Central memory CD8-positive, alpha-beta T cell (primary cell): Measurements from ENCODE around the gene MROH2A.

Experiments
- ATAC-seq: fragments of 150-1000 bp; cut with Tn5 transposase; replicated peaks from 2 replicates; pipeline ENCODE4 v1.10.0; 2022; ENCODE audit warnings: mild to moderate bottlenecking, moderate FRiP score, moderate number of reproducible peaks; ENCODE audit not compliant: poor library complexity, severe bottlenecking; ENCODE audit errors: extremely low read depth
- DNase-seq, 2 donors: peaks; one replicate each; pipeline ENCODE4 v3.0.0; 2021; ENCODE audit warnings: low spot score in 2 of 2
- H3K27ac Mint-ChIP-seq: one replicate; pipeline ENCODE4 v1.8.0; 2022; ENCODE audit warnings: low read depth, mild to moderate bottlenecking, moderate library complexity, mixed read lengths
- H3K27me3 Mint-ChIP-seq: one replicate; pipeline ENCODE4 v1.8.0; 2022; ENCODE audit warnings: mixed read lengths
- H3K36me3 Mint-ChIP-seq: one replicate; pipeline ENCODE4 v1.8.0; 2022; ENCODE audit warnings: mild to moderate bottlenecking, moderate library complexity, mixed read lengths; ENCODE audit not compliant: insufficient read depth
- H3K4me1 Mint-ChIP-seq: one replicate; pipeline ENCODE4 v1.8.0; 2022; ENCODE audit warnings: mixed read lengths
- H3K4me3 Mint-ChIP-seq: one replicate; pipeline ENCODE4 v1.8.0; 2022; ENCODE audit warnings: mild to moderate bottlenecking, moderate library complexity, mixed read lengths
- H3K9me3 Mint-ChIP-seq: one replicate; pipeline ENCODE4 v1.8.0; 2022; ENCODE audit warnings: mixed read lengths

The MROH2A gene

GRCh38 chr2:233773854-233774253, 4.3 kb upstream of the MROH2A start:
- H3K27ac Mint-ChIP-seq, result no peak overlapping the region
- no peaks in the 10 kb centered on the region for H3K36me3 Mint-ChIP-seq
- no peak for DNase-seq
- H3K27me3 Mint-ChIP-seq, result peaks cover 77% of the 10 kb centered on the region
- no peak overlapping the region for H3K4me3 Mint-ChIP-seq
- H3K4me1 Mint-ChIP-seq, result no peaks in the 10 kb centered on the region
- H3K9me3 Mint-ChIP-seq, result peaks cover 4% of the 10 kb centered on the region
- ATAC-seq, result no peak

- peaks cover 77% of the 10 kb centered on the region for H3K27me3 Mint-ChIP-seq
- H3K36me3 Mint-ChIP-seq, result no peaks in the 10 kb centered on the region
- no peak overlapping the region for H3K4me3 Mint-ChIP-seq
- H3K27ac Mint-ChIP-seq, result no peak overlapping the region
- H3K9me3 Mint-ChIP-seq, result peaks cover 4% of the 10 kb centered on the region
- DNase-seq (no peak), ATAC-seq (no peak)
- no peaks in the 10 kb centered on the region for H3K4me1 Mint-ChIP-seq
Measured at GRCh38 chr2:233775414-233775813, 2.7 kb upstream of the MROH2A start.

GRCh38 chr2:233779722-233780121, 1.6 kb downstream of the MROH2A start:
- Mint-ChIP-seq H3K4me1 (no peaks in the 10 kb centered on the region), H3K27ac (no peak overlapping the region), H3K27me3 (peaks cover 93% of the 10 kb centered on the region), H3K36me3 (no peaks in the 10 kb centered on the region), H3K9me3 (peaks cover 4% of the 10 kb centered on the region), H3K4me3 (no peak overlapping the region)
- ATAC-seq (no peak), DNase-seq (no peak)

- ATAC-seq, result no peak
- Mint-ChIP-seq H3K4me3 (no peak overlapping the region), H3K27ac (no peak overlapping the region), H3K9me3 (peaks cover 4% of the 10 kb centered on the region), H3K27me3 (peaks cover 90% of the 10 kb centered on the region), H3K4me1 (no peaks in the 10 kb centered on the region), H3K36me3 (no peaks in the 10 kb centered on the region)
- no peak for DNase-seq
Measured at GRCh38 chr2:233780771-233781170, 2.6 kb downstream of the MROH2A start.

GRCh38 chr2:233789554-233789953, 11.4 kb downstream of the MROH2A start:
- H3K36me3 Mint-ChIP-seq, result no peaks in the 10 kb centered on the region
- no peaks in the 10 kb centered on the region for H3K9me3 Mint-ChIP-seq

GRCh38 chr2:233791151-233791882, 13.2 kb downstream of the MROH2A start:
- no peak overlapping the region for H3K4me3 Mint-ChIP-seq
- H3K4me1 Mint-ChIP-seq, result no peaks in the 10 kb centered on the region
- ATAC-seq (no peak), DNase-seq (no peak)
- no peaks in the 10 kb centered on the region for H3K9me3 Mint-ChIP-seq
- peaks cover 42% of the 10 kb centered on the region for H3K27me3 Mint-ChIP-seq
- no peaks in the 10 kb centered on the region for H3K36me3 Mint-ChIP-seq
- no peak overlapping the region for H3K27ac Mint-ChIP-seq

More at GRCh38 chr2:233789554-233789953, 11.4 kb downstream of the MROH2A start:
- no peaks in the 10 kb centered on the region for H3K4me1 Mint-ChIP-seq
- no peak overlapping the region for H3K4me3 Mint-ChIP-seq
- no peak overlapping the region for H3K27ac Mint-ChIP-seq
- DNase-seq, result no peak
- no peak for ATAC-seq
- peaks cover 55% of the 10 kb centered on the region for H3K27me3 Mint-ChIP-seq

GRCh38 chr2:233791883-233792329, 13.8 kb downstream of the MROH2A start:
- Mint-ChIP-seq H3K4me1 (no peaks in the 10 kb centered on the region), H3K9me3 (no peaks in the 10 kb centered on the region), H3K4me3 (no peak overlapping the region), H3K36me3 (no peaks in the 10 kb centered on the region), H3K27me3 (peaks cover 37% of the 10 kb centered on the region), H3K27ac (no peak overlapping the region)
- no peak for DNase-seq
- ATAC-seq, result no peak

GRCh38 chr2:233792720-233793119, 14.6 kb downstream of the MROH2A start:
- H3K4me1 Mint-ChIP-seq, result no peaks in the 10 kb centered on the region
- no peaks in the 10 kb centered on the region for H3K36me3 Mint-ChIP-seq
- DNase-seq (no peak), ATAC-seq (no peak)
- H3K4me3 Mint-ChIP-seq, result no peak overlapping the region
- peaks cover 37% of the 10 kb centered on the region for H3K27me3 Mint-ChIP-seq
- H3K27ac Mint-ChIP-seq, result no peak overlapping the region
- no peaks in the 10 kb centered on the region for H3K9me3 Mint-ChIP-seq

GRCh38 chr2:233793465-233794127, 15.5 kb downstream of the MROH2A start:
- Mint-ChIP-seq H3K27ac (no peak overlapping the region), H3K4me1 (no peaks in the 10 kb centered on the region), H3K36me3 (no peaks in the 10 kb centered on the region), H3K27me3 (peaks cover 40% of the 10 kb centered on the region), H3K4me3 (no peak overlapping the region), H3K9me3 (no peaks in the 10 kb centered on the region)
- ATAC-seq, result no peak
- DNase-seq, result no peak

GRCh38 chr2:233794128-233794658, 16.1 kb downstream of the MROH2A start:
- Mint-ChIP-seq H3K27ac (no peak overlapping the region), H3K9me3 (no peaks in the 10 kb centered on the region), H3K4me3 (no peak overlapping the region), H3K4me1 (no peaks in the 10 kb centered on the region), H3K27me3 (peaks cover 41% of the 10 kb centered on the region), H3K36me3 (no peaks in the 10 kb centered on the region)
- no peak for DNase-seq
- ATAC-seq, result no peak

GRCh38 chr2:233795735-233796171, 17.6 kb downstream of the MROH2A start:
- H3K27me3 Mint-ChIP-seq, result peaks cover 41% of the 10 kb centered on the region
- ATAC-seq (no peak), DNase-seq (no peak)
- no peaks in the 10 kb centered on the region for H3K36me3 Mint-ChIP-seq
- no peak overlapping the region for H3K4me3 Mint-ChIP-seq
- H3K9me3 Mint-ChIP-seq, result no peaks in the 10 kb centered on the region
- no peak overlapping the region for H3K27ac Mint-ChIP-seq
- H3K4me1 Mint-ChIP-seq, result no peaks in the 10 kb centered on the region

GRCh38 chr2:233796254-233796653, 18.1 kb downstream of the MROH2A start:
- H3K9me3 Mint-ChIP-seq, result no peaks in the 10 kb centered on the region
- H3K4me1 Mint-ChIP-seq, result peaks cover 2% of the 10 kb centered on the region
- H3K4me3 Mint-ChIP-seq, result no peak overlapping the region
- H3K36me3 Mint-ChIP-seq, result no peaks in the 10 kb centered on the region
- no peak for ATAC-seq
- no peak overlapping the region for H3K27ac Mint-ChIP-seq
- H3K27me3 Mint-ChIP-seq, result peaks cover 37% of the 10 kb centered on the region
- no peak for DNase-seq
